Measurements from ENCODE around the gene MRPL21.
"Not testable (repeated sequence)": the region's sequence is repeated elsewhere in the genome, so short reads cannot be mapped to it uniquely, and the experiment has no call there.

The MRPL21 gene

DNA sequence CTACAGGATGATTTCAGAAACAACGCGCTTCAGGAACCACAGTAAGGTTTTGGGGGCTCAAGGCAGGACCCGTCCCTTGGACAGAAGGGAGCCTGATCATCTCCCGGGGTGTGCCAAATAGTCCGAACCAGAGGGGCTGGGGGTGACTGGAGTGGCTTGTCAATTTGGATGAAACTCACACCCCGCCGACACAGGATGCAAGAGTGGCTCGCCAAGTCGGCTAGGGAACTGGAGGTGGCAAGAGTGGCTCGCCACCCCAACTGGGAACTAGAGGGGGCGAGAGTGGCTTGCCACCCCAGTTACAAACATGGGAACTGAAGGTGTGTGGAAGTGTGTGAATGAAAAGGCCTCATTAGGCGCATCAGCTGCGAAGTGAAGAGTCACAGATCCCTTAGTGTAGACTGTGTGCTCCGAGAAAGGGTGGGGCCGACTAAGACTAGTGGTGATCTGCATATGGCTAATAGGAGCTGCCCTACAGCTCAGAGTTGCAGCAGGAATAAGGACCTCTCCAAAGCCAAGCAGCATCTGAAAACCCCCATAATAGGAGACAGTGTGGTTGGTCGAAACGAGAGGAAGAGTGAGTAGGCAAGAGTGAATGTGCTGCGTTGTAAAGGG lies 35.3 kb downstream of the MRPL21 start:
- no peak for DNase-seq (ENCODE audit: low read depth)

GRCh38 chr11:68867066-68867465 lies 36.6 kb downstream of the MRPL21 start:
- no peak for DNase-seq (ENCODE audit: low read depth)

- no peak for DNase-seq (ENCODE audit: low read depth)
Observed at GRCh38 chr11:68865241-68865640, 38.4 kb downstream of the MRPL21 start.

- DNase-seq (ENCODE audit: low read depth) = no peak
Observed at GRCh38 chr11:68863553-68864265, 39.9 kb downstream of the MRPL21 start.

DNA sequence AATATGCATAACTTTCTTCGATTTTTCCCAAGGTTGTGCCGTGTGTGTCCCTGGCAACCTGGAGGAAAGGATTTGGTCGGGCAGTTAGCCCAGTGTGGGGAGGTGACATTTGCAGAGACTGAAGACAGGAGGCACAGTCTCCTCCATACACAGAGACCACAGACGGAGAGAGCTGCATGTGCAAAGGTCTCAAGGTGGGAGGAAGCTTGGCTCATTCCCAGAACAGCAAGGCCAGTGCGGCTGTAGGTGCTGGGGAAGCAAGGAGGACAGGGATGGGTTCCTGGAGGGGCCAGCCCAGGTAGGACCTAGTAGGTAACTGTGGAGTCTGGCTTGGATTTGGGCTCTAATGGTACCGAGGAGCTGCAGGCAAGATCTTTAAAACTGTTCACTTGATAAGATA lies 41.2 kb downstream of the MRPL21 start:
- no peak for DNase-seq (ENCODE audit: low read depth)

- DNase-seq (ENCODE audit: low read depth) = no peak
Observed at GRCh38 chr11:68859123-68859522, 44.5 kb downstream of the MRPL21 start.

DNA sequence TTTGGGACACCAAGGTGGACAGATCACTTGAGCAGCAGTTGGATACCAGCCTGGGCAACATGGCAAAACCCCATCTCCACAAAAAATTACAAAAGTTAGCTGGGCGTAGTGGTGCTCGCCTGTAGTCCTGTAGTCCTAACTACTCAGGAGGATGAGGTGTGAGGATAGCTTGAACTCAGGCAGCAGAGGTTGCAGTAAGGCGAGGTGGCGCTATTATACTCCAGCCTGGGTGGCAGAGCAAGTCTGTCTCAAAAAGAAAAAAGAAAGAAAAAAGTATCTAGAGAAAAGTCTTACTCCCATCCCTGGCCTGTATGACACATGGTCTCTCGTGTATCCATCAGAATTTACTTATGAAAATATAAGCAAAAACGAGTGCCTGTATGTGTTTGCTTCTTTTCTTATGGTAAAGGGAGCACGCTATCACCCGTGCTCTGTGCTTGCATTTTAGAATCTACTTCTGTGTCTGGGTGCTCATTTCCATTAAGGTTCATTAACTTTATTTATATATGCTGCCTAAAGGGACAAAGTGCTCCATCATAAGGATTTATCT lies 46.5 kb downstream of the MRPL21 start:
- no peak for DNase-seq (ENCODE audit: low read depth)

DNA sequence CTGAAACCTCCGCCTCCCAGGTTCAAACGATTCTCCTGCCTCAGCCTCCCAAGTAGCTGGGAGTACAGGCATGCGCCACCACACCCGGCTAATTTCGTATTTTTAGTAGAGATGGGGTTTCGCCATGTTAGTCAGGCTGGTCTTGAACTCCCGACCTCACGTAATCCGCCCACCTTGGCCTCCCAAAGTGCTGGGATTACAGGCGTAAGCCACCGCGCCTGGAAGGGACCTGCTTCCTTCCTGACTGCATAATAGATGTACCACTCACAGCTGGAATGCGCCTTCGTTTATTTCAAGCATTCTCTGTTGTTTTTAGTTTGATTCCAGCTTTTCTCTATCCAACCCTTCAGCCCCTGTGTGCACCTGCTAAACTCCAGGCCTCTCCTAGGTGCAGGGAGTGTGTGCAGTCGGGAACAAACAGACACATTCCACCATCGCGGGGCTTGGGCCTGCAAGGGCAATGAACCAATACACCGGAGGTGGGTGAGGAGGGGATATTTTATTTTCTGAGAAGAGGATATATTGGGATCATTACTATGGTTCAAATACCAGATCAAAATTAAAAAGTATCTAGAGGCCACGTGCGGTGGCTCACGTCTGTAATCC lies 47.1 kb downstream of the MRPL21 start:
- DNase-seq (ENCODE audit: low read depth) = not testable (repeated sequence)

DNA sequence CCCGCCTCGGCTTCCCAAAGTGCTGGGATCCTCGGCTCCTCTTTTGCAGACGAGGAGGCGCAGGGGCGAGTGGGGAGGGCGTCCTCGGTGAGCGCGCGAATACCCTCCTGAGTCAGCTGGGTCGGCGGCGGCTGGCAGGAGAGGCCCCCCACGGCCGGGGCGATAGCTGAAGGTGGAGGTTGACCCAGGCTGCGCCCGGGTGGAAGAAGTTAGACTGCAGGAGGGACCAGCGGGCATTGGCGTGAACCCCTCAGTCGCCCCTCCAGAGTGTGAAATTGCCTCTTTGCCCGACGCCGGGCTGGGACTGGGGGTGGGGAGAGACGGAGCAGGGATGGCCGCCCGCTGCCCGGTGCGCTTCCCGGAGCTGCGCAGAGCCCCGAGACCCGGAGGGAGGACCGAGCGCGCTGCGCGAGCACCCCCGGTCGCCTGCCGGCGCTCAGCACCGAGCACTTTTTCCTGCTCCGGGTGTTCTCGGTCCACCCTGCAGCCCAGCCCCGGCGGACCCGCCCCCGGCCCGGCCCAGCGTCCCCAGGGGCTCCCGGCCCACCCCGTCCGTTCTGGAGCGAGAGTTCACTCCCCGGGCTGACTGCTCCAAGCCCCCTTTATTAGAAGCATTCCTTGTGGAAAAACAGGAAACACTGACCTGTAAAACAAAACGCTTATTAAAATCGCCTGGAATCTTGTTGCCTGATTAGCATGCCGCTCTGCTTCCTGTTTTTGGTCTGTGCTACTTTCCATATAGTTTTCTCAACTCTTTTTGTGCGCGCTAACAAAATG lies 48.2 kb downstream of the MRPL21 start:
- no peak for DNase-seq (ENCODE audit: low read depth)

DNA sequence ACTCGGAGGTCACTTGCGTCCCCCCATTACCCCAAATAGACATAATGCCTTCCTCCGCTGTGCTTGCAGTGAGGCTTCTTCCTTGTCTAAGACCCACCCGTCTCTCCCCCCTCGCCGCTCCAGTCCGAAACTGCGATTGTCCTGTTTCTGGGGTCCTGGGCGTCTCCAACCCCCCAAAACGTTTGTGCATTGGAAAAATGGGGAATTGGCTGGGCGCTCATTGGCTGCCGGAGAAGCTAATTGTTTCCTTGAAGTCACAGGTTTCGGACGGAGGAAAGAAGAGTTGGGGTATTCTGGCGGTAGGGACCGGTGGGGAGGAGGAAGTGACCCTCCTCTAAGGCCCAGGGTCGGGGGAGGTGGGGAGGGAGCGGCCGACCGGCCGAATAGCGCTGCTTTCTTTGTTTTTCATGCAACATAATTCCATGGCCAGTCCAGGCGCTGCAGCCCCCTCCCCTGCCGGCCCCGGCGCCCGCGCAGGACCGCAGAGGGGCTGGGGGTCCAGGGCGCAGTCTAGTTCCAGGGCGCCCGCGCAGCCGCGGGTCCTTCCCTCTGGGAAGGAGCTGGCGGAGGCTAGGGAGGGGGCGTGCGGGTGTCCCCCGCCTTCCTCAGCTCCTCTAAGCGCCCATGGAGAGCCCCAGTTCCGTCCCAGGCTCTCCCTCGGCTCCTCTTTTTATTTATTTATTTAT lies 49.2 kb downstream of the MRPL21 start:
- DNase-seq (ENCODE audit: low read depth) = no peak

GRCh38 chr11:68852628-68853027 lies 51.0 kb downstream of the MRPL21 start:
- no peak for DNase-seq (ENCODE audit: low read depth)

GRCh38 chr11:68848429-68848828 lies 55.2 kb downstream of the MRPL21 start:
- DNase-seq (ENCODE audit: low read depth) = no peak

DNA sequence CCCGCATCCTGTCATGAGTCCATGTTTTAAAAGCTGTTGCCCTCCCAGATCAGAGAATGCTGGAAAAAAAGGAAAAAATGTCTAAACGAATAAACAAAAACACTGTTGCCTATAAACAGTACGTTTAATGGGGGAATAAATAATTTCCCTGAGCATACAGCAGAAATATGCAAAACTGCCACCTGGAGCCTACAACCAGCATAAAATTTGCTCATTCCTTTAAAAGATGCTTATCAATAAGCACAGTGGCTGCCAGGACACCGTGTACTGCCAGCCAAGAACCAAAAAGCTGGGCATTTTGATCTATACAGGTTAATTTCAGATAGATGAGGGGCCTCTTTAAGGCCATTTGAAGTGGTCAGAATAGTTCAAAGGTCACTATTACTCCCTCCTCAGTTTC lies 56.2 kb downstream of the MRPL21 start:
- no peak for DNase-seq (ENCODE audit: low read depth)

- no peak for DNase-seq (ENCODE audit: low read depth)
Observed at GRCh38 chr11:68845351-68846002, 58.2 kb downstream of the MRPL21 start.

DNA sequence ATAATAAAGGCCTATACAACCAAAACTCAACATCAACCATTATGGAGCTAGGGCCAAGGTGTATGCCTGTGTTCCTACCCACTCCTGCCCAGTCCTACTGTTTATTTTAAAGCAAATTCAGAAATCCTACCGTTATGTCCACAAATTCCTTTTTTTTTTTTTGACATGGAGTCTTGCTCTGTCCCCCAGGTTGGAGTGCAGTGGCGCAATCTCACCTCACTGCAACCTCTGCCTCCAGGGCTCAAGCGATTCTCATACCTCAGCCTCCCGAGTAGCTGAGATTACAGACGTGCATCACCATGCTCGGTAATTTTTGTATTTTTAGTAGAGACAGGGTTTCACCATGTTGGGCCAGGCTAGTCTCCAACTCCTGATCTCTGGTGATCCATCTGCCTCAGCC lies 58.8 kb downstream of the MRPL21 start:
- no peak for DNase-seq (ENCODE audit: low read depth)

GRCh38 chr11:68844376-68844775 lies 59.3 kb downstream of the MRPL21 start:
- no peak for DNase-seq (ENCODE audit: low read depth)

DNA sequence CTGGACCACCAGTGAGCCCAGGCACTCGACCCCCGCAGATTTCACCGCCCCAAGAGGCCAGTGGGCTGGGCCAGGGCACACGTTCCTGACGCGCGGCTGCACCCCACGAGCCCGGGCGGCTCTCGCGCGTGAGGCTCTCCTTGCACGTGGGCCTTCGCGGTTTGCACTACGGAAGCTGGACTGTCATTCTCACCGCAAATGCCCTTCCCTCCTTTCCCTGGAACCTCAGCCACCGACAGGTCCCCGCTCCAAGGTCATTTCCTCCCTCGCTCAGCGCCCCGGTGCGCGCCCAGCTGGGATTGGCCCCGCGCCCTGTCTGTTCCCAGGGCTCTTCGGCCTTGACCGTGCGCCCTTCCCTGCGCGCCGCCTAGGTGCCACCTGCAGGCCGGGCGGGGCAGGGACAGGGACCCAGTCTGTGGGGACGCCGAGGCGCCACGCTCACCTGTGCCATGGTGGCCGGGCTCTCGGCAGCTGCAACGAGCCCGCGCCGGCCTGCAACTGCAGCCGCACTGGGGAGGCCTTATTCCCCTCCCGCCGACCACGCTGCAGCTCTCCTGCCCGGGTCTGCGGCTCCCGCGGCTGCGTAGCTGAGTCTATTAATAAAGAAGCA lies 59.8 kb downstream of the MRPL21 start:
- peak; percentile 53 for DNase-seq (ENCODE audit: low read depth)

DNA sequence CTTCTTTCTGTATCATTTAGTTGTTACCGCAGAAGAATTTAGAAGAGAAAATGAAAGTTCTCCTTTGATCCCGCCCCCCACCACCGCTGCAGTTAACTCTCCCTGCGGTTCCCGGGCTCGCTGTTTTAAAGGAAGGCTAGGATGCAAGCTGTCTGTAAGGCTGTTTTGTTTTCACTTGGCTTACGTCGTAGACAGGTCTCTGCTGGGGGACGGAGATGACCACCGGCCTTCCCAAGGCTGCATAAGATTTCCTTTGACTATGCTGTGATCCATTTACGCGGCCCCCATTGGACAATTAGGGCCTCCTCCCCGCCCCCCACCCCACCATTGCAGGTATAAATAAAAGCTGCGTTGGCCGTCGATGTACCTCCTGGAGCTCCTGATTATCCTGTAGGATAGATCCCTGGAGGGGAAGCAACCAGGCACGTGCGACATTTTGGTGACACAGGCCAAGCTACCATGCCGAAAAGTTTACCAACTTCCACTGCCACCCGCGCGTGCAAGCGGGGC lies 60.5 kb downstream of the MRPL21 start:
- DNase-seq (ENCODE audit: low read depth) = peak; percentile 38

GRCh38 chr11:68842427-68843051 lies 61.1 kb downstream of the MRPL21 start:
- DNase-seq (ENCODE audit: low read depth) = no peak

Data from T follicular helper cell (primary cell).